ENCODE results near the gene CACNA2D3. TPM values are rescaled to one million over a fixed set of nuclear protein-coding genes. Genes with fewer than 3 reads are reported as not detected.

CACNA2D3 gene
- total RNA-seq, 6 experiments from 2014 or later, result 0.14 to 0.23 (median 0.19) TPM; not detected in 2

GRCh38 chr3:54818486-54818885, 696.1 kb downstream of the CACNA2D3 start:
- H3K4me3 Mint-ChIP-seq, result no peak overlapping the region
- no peaks in the 10 kb centered on the region for H3K9me3 Mint-ChIP-seq
- DNase-seq, result no peak
- H3K27me3 Mint-ChIP-seq (ENCODE audit: insufficient read depth), result peaks cover 7% of the 10 kb centered on the region
- TF ChIP-seq CTCF (IDR thresholded peaks at IDR 0.05), result no peak
- H3K27ac Mint-ChIP-seq, result no peak overlapping the region
- H3K36me3 Mint-ChIP-seq (ENCODE audit: low read depth), result no peaks in the 10 kb centered on the region
- no peaks in the 10 kb centered on the region for H3K4me1 Mint-ChIP-seq (ENCODE audit: low read depth)

GRCh38 chr3:54818942-54819341, 696.6 kb downstream of the CACNA2D3 start:
- DNase-seq, result no peak
- Mint-ChIP-seq H3K27ac (no peak overlapping the region), H3K36me3 (ENCODE audit: low read depth) (no peaks in the 10 kb centered on the region), H3K4me3 (no peak overlapping the region), H3K9me3 (no peaks in the 10 kb centered on the region), H3K27me3 (ENCODE audit: insufficient read depth) (peaks cover 7% of the 10 kb centered on the region), H3K4me1 (ENCODE audit: low read depth) (no peaks in the 10 kb centered on the region)
- TF ChIP-seq CTCF (IDR thresholded peaks at IDR 0.05), result no peak

- no peak overlapping the region for H3K4me3 Mint-ChIP-seq
- H3K9me3 Mint-ChIP-seq, result no peaks in the 10 kb centered on the region
- H3K4me1 Mint-ChIP-seq (ENCODE audit: low read depth), result no peaks in the 10 kb centered on the region
- no peak for DNase-seq
- no peaks in the 10 kb centered on the region for H3K36me3 Mint-ChIP-seq (ENCODE audit: low read depth)
- no peak for TF ChIP-seq CTCF (IDR thresholded peaks at IDR 0.05)
- no peak overlapping the region for H3K27ac Mint-ChIP-seq
- H3K27me3 Mint-ChIP-seq (ENCODE audit: insufficient read depth), result peaks cover 7% of the 10 kb centered on the region
Measured at GRCh38 chr3:54819946-54820345, 697.6 kb downstream of the CACNA2D3 start.

- H3K27ac Mint-ChIP-seq, result no peak overlapping the region
- H3K9me3 Mint-ChIP-seq, result no peaks in the 10 kb centered on the region
- no peaks in the 10 kb centered on the region for H3K36me3 Mint-ChIP-seq (ENCODE audit: low read depth)
- peaks cover 2% of the 10 kb centered on the region for H3K27me3 Mint-ChIP-seq (ENCODE audit: insufficient read depth)
- no peak overlapping the region for H3K4me3 Mint-ChIP-seq
- peak; percentile 9 for DNase-seq
- no peaks in the 10 kb centered on the region for H3K4me1 Mint-ChIP-seq (ENCODE audit: low read depth)
- no peak for TF ChIP-seq CTCF (IDR thresholded peaks at IDR 0.05)
Measured at GRCh38 chr3:54822206-54822605, 699.9 kb downstream of the CACNA2D3 start.

- H3K36me3 Mint-ChIP-seq (ENCODE audit: low read depth), result no peaks in the 10 kb centered on the region
- no peak overlapping the region for H3K4me3 Mint-ChIP-seq
- H3K9me3 Mint-ChIP-seq, result no peaks in the 10 kb centered on the region
- H3K27me3 Mint-ChIP-seq (ENCODE audit: insufficient read depth), result peaks cover 2% of the 10 kb centered on the region; the same call in 1 of the 2 replicates
- no peak overlapping the region for H3K27ac Mint-ChIP-seq
- no peak for TF ChIP-seq CTCF (IDR thresholded peaks at IDR 0.05)
- DNase-seq, result no peak
- peaks cover 8% of the 10 kb centered on the region for H3K4me1 Mint-ChIP-seq (ENCODE audit: low read depth)
Measured at GRCh38 chr3:54826251-54826691, 703.9 kb downstream of the CACNA2D3 start.
